Right lung (tissue), 5 donors: ENCODE results near the gene MBNL1. TPM values are rescaled to one million over a fixed set of nuclear protein-coding genes. Genes with fewer than 3 reads are reported as not detected.
A peak's percentile ranks its signal among the peaks of the same experiment; 100 is the strongest.

ENCODE experiments used
- DNase-seq, 2 donors: peaks; one replicate each; pipeline ENCODE4 v3.0.0-alpha.2; 2013
- polyA plus RNA-seq, 5 donors: library from polyadenylated mRNA; unstranded; fragments of 120-200 nt; gene quantifications; one replicate each; pipeline versions ENCODE4 v1.2.1 to v1.2.3, GENCODE V29; 2013; ENCODE audit warnings: inconsistent platforms in 1 of 5, low replicate concordance in 1 of 5; ENCODE audit not compliant: insufficient read length in 5 of 5, insufficient read depth in 1 of 5

MBNL1 gene
- polyA plus RNA-seq, 5 donors, result 66.3 to 116 (median 111) TPM

DNA sequence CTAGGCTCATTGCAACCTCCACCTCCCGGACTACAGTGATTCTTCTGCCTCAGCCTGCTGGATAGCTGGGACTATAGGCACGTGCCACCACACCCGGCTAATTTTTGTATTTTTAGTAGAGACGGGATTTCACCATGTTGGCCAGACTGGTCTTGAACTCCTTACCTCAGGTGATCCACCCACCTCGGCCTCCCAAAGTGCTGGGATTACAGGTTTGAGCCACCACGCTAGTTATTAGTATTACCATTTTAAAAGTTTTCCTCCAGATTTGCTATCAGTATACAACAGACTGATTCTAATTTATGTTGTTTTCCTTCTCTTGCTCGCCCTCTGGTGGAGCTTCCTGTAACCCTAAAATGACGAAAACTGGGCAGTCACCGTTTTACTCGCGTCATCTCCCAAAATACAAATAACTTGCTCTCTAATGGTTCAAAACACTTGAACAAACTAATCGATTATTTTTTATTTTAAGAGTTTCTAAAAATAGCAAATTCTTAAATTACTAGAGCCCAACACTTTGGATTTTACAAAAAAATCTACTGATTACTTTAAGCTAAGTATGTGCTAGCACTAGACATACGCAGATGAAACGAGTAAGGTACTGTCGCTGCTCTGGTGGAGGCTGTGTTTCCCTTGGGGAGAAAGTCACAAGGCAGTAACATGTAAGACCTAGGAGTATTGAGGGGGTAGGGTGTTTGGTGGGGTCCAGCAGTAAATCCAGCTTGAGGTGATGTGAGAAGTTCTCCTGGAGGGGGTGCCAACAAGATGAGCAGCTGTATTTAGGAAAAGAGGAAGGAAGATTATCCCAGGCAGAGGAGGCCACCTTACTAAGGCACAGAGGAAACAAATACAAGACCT is 203.3 kb downstream of the MBNL1 start:
- peak; percentile 50 to 62 for DNase-seq

GRCh38 chr3:152472672-152472954 is 203.9 kb downstream of the MBNL1 start:
- DNase-seq, result no peak

GRCh38 chr3:152474585-152474984 is 205.9 kb downstream of the MBNL1 start:
- peak; percentile 28 to 42 for DNase-seq

GRCh38 chr3:152477422-152477821 is 208.7 kb downstream of the MBNL1 start:
- DNase-seq, result no peak

DNA sequence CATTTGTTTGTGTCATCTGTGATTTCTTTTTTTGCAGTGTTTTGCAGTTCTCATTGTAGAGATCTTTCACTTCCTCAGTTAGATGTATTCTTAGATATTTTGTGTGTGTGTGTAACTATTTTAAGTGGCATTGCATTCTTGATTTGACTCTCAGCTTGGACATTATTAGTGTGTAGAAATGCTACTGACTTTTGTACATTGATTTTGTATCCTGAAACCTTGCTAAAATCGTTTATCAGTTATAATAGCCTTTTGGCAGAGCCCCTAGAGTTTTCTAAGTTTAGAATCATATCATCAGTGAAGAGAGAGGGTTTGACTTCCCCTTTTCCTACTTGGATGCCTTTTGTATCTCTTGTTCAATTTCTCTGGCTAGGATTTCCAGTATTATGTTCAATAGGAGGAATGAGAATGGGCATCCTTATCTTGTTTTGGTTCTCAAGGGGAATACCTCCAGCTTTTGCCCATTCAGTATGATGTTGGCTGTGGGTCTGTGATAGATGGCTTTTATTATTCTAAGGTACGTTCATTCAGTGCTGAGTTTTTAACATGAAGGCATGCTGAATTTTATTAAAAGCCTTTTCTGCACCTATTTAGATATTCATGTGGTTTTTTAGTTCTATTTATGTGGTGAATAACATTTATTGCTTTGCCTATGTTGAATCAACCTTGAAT is 211.7 kb downstream of the MBNL1 start:
- no peak for DNase-seq

- DNase-seq, result no peak
These were observed 217.6 kb downstream of the MBNL1 start for GRCh38 chr3:152486364-152486763.

DNA sequence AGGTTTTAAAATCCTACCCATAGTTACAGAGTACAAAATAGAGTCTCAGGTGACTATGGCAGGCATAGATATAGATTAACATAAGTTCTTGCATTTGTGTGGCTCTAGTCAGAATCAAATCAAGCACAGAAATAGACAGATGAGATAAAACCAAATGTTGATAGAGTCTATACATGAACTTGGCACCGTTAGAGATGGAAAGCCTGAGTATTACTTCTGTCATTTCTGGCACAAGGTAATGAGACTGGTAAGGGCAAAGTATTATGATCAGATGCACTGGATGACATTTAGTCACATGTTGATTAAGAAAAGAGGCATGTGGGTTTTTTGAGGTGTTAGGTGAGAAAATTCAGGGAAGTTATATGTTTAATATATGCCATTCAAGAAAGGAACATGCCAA is 219.7 kb downstream of the MBNL1 start:
- no peak for DNase-seq

- no peak for DNase-seq
These were observed 223.2 kb downstream of the MBNL1 start for GRCh38 chr3:152491922-152492321.

DNA sequence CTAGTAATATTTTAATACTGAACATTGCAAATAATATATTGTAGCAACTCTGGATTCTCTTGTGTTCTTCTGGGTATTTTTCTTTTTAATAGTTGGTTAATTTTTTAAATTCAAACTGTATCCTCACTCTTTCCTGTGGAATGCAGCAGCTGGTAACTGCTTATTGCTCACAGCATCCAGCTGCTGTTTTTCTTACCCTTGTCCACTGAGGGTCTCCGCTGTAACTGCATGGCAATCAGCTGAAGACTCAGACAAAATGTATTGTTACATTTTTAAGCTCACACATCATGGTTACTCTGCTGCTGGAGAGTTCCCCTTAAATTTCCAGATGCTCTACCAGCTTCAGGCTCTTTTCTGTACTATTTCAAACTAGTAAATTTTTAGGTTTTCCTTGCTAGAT is 227.6 kb downstream of the MBNL1 start:
- DNase-seq, result no peak

DNA sequence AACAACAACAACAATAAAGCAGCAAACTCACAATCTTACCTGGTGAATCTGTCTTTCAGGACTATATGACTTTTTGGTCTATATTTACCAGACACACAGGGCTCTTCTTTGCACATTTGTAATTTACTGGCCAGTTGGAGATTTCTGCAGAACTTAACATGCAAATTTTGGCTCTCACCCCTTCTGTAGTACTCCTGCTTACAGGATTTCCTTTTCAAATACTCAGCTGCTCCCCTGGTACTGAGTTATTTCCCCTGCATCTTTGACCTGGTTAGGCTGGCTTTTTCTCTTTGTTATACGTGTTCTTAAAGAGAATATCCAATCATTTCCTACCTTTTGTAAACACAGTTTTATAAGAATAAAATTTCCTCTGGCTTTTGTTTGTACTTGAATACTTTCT is 228.0 kb downstream of the MBNL1 start:
- no peak for DNase-seq

- no peak for DNase-seq
These were observed 228.7 kb downstream of the MBNL1 start for GRCh38 chr3:152497457-152497856.

- DNase-seq, result no peak
These were observed 229.2 kb downstream of the MBNL1 start for GRCh38 chr3:152497890-152498289.

- DNase-seq, result no peak
These were observed 231.2 kb downstream of the MBNL1 start for GRCh38 chr3:152499791-152500385.

GRCh38 chr3:152505926-152506325 is 237.2 kb downstream of the MBNL1 start:
- no peak for DNase-seq

GRCh38 chr3:152508705-152509104 is 240.0 kb downstream of the MBNL1 start:
- peak in 1 of 2 donors; percentile 11 for DNase-seq

DNA sequence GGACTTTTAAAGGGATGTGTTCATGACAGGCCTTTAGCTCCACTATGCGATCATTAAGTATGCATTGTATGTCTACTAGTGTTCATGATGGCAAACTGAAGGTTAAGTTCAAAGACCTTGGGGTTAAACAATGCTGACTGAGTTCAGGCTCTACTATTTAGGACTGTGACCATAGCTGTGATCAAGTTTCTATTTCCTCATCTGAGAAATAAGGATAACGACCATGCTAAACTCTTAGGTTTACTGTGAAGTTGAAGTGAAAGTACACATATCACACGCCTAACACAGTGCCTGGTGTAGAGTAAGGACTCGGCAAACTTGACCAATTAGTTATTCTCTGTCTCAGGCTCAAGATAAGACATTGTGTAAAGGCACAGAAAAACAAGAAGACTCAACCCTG is 243.2 kb downstream of the MBNL1 start:
- DNase-seq, result no peak

DNA sequence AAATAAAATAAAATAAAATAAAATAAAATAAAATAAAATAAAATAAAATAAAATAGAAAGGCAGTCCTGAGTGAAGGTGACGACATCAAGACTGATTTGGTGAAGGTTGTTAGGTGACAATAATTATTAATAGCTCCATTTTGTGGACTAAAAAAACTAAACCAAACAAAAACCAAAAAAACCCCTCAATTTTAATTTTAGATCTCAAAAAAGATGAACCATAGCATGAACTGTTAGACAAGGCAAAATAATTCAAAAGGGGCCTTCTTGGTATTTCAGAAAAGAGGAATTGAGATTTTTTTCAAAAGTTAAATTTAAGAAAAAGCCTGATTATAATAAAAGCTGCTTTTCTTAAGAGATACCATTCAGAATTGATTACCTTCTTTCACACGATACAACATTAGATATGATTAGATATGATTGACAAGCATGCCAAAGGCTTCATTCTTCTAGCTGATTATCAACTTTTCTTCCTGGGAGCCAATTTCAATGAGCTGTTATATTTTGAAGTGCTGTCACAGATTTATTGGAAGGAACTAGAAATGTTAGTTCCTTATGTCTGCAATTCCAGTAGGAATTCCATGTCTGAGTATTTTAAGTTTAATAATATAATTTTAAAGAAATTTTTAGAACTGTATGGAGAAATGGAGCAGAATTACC is 244.7 kb downstream of the MBNL1 start:
- DNase-seq, result no peak
